Activated CD4-positive, alpha-beta T cell treated with anti-CD3 and anti-CD28 coated beads, Interleukin-2, amount 10 ng/mL, durations not matched to agents 7 days and 5 days (primary cell): ENCODE measurements around the gene GPSM1. TPM values are rescaled to one million over a fixed set of nuclear protein-coding genes. Genes with fewer than 3 reads are reported as not detected.

Experiments
- CTCF ChIA-PET: fragments of 350-600 bp; sonication (Branson Sonifier 250); formaldehyde crosslinking; loops from one replicate; lab custom pipeline; 2021; ENCODE audit warnings: antibody characterized with exemption; lab: Charles Lee
- POLR2A ChIA-PET: fragments of 350-600 bp; sonication (Branson Sonifier 250); formaldehyde crosslinking; loops from one replicate; lab custom pipeline; 2021; ENCODE audit warnings: antibody characterized with exemption; lab: Charles Lee
- DNase-seq: peaks from one replicate; pipeline ENCODE4 v3.0.0-alpha.2; 2020
- H3K27ac Mint-ChIP-seq: one replicate; pipeline ENCODE4 v1.8.0; 2021; ENCODE audit warnings: mild to moderate bottlenecking, moderate library complexity, mixed read lengths
- H3K27me3 Mint-ChIP-seq: one replicate; pipeline ENCODE4 v1.8.0; 2021; ENCODE audit warnings: mixed read lengths
- H3K36me3 Mint-ChIP-seq: one replicate; pipeline ENCODE4 v1.8.0; 2021; ENCODE audit warnings: low read depth, mixed read lengths
- H3K4me1 Mint-ChIP-seq: one replicate; pipeline ENCODE4 v1.8.0; 2021; ENCODE audit warnings: mixed read lengths
- H3K4me3 Mint-ChIP-seq: one replicate; pipeline ENCODE4 v1.8.0; 2021; ENCODE audit warnings: mild to moderate bottlenecking, moderate library complexity, mixed read lengths
- H3K9me3 Mint-ChIP-seq: one replicate; pipeline ENCODE4 v1.8.0; 2021; ENCODE audit warnings: mixed read lengths
- total RNA-seq, 2 experiments: library from RNA; stranded (reverse); gene quantifications; one replicate each; pipeline ENCODE4 v1.2.3, GENCODE V29; 2021

Gene GPSM1
- total RNA-seq, 2 experiments from 2014 or later: 2.7 to 2.9 TPM

DNA sequence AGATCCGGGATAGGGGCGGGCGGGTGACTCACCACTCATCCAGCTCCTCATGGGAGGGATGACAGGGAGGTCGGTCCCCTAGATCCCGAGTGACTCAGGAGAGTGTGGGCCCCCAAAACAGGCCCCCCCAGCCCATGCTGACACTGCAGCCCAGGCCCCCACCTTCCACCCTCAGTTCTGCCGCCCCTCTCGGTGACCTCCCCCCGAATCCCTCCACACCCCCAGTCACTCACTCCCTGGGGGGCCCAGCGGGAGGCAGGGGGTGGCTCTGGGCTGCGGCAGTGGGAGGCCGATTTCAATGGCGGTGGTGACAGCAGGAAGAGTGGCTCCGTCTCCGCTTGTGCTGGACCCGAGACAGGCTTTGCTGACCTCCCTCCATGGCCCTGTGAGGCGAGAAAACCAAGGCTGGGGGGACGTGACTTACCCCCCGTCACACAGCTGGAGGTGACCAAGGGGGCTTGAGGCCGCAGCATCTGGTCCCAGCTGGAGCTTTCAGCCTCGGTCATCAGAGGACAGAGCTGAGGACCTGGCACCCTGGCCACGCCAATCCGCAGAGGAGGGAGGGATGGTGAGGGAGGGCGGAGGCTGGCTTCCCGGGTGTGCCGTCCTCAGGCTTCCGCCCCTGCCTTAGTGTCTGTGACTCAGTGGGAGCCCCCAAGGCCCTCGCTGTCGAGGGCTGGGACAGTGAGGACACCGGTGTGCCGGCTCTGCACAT, 9.0 kb downstream of the GPSM1 start:
- Mint-ChIP-seq H3K4me1 (no peaks in the 10 kb centered on the region), H3K36me3 (no peaks in the 10 kb centered on the region), H3K27ac (no peak overlapping the region), H3K27me3 (no peaks in the 10 kb centered on the region), H3K9me3 (no peaks in the 10 kb centered on the region), H3K4me3 (no peak overlapping the region)
- POLR2A ChIA-PET: no interaction called here
- CTCF ChIA-PET: interaction anchor here (1.3 kb wide), 1 partner anchor 27 kb away, joined by 4 read pairs; the partner anchor contains the start of gene DNLZ
- DNase-seq: no peak

DNA sequence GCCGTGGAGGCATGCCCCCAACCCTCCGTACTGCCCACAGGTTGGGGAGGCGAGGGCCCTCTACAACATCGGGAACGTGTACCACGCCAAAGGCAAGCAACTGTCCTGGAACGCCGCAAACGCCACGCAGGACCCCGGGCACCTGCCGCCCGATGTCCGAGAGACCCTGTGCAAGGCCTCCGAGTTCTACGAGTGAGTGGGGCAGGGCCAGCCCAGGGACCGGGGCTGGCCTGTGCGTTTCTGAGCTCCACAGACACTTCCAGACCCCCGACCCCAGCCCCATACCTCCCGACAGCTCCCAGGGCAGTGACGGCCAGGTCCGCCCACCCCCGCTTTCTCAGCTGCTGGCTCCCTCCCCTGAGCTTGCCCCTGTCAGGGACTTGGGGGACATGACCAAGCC, 9.5 kb downstream of the GPSM1 start:
- ChIA-PET CTCF (interaction anchor here (1.3 kb wide), 1 partner anchor 26 kb away, joined by 4 read pairs; the partner anchor contains the start of gene DNLZ), POLR2A (no interaction called here)
- Mint-ChIP-seq H3K27me3 (no peaks in the 10 kb centered on the region), H3K4me3 (no peak overlapping the region), H3K4me1 (no peaks in the 10 kb centered on the region), H3K36me3 (no peaks in the 10 kb centered on the region), H3K27ac (no peak overlapping the region), H3K9me3 (no peaks in the 10 kb centered on the region)
- DNase-seq: no peak

DNA sequence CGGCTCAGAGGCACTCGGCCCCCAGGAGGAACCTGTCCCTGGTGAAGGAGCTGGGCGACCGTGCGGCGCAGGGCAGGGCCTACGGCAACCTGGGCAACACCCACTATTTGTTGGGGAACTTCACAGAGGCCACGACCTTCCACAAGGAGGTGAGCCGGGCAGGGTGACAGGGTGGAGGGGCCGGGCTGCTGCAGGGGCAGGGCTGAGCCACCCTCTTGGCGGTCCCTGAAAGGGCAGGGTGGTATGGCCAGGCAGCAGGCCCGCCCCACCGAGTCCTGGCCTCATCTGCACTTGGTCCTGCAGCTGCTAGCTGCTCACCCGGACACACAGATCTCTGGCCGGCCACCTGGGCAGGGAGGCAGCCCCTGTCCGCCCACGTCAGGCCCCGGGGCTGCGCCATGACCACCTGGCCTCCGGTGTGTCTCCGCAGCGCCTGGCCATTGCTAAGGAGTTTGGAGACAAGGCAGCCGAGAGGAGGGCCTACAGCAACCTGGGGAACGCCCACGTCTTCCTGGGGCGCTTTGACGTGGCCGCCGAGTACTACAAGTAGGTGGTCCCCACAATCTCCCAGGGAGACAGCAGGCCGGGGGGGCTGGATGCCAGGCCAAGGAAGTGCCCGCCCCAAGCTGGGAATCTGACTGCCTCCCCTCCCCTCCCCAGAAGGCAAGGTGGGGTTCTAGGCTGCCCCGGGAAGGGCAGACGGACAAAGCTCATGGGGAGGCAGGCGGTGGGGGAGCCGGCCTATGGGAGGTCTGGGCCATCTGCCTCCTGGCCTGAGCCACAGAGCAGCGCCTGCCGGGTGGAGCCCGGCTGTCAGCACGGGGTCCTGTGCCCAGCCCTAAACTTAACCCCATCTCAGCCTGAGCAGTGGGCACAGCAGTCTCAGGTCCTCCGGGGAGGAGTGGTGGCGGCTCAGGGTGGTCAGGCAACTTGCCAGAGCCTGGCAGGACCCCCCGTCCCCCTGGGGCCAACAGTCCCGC, 10.4 kb downstream of the GPSM1 start:
- DNase-seq: no peak
- Mint-ChIP-seq H3K9me3 (no peaks in the 10 kb centered on the region), H3K27ac (no peak overlapping the region), H3K36me3 (no peaks in the 10 kb centered on the region), H3K4me3 (no peak overlapping the region), H3K4me1 (no peaks in the 10 kb centered on the region), H3K27me3 (no peaks in the 10 kb centered on the region)
- CTCF ChIA-PET: interaction anchor here (1.3 kb wide), 1 partner anchor 26 kb away, joined by 4 read pairs; the partner anchor contains the start of gene DNLZ
- POLR2A ChIA-PET: no interaction called here

DNA sequence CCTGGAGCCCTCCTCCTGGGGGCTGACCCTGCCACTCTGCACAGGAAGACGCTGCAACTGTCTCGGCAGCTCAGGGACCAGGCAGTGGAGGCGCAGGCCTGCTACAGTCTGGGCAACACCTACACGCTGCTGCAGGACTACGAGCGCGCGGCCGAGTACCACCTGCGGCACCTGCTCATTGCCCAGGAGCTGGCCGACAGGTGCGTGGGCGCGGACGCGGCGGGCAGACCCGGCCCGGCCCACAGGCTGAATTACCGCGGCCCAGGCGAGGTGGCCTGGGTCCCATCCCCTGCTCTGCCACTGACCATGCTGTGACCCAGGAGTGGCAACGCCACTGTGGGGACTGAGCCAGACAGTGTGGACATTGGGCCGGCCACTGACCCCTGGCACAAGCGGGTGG, 11.2 kb downstream of the GPSM1 start:
- Mint-ChIP-seq H3K36me3 (no peaks in the 10 kb centered on the region), H3K27me3 (no peaks in the 10 kb centered on the region), H3K4me3 (no peak overlapping the region), H3K4me1 (peaks cover 1% of the 10 kb centered on the region), H3K27ac (no peak overlapping the region), H3K9me3 (no peaks in the 10 kb centered on the region)
- no peak for DNase-seq
- POLR2A ChIA-PET: no interaction called here
- CTCF ChIA-PET: no interaction called here

DNA sequence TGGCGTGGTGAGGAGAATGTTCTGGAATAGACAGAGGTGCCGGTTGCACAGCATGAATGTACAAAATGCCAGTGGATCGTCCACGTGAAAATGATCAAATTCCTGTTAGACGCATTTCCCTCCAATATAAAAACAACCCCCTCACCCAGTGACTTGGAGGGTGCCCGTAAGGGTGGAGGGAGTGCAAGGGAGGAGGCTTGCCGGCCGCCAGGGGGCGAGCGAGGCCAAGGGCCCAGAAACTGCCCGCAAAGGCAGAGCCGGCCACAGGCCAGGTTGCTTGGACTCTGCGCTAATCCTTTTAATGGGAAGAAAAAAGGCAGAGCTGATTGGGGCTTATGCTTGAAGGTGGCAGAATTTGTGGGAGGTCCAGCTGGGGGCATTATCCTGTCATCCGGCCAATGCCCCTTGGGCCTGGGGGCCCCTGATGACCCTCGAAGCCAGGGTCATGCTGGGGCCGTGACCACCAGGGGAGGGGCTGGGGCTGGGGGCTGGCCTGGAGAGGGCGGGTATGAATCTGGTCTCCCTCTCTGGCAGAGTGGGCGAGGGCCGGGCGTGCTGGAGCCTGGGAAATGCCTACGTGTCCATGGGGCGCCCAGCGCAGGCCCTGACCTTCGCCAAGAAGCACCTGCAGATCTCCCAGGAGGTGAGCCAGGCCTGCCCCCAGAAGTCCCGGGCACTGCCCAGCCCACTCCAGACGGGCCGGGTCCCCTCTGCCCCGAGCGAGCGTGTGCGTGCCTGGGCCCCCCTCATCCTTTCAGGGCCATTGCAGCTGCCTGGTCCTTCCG, 12.0 kb downstream of the GPSM1 start:
- Mint-ChIP-seq H3K36me3 (no peaks in the 10 kb centered on the region), H3K27ac (no peak overlapping the region), H3K4me3 (no peak overlapping the region), H3K27me3 (no peaks in the 10 kb centered on the region), H3K4me1 (peaks cover 1% of the 10 kb centered on the region), H3K9me3 (no peaks in the 10 kb centered on the region)
- peak; percentile 24 for DNase-seq
- ChIA-PET CTCF (interaction anchor here (0.6 to 2.5 kb wide), 3 partner anchors 24 to 123 kb away, joined by 3 to 6 read pairs (median 3); partner anchors contain the start of gene DNLZ), POLR2A (no interaction called here)

DNA sequence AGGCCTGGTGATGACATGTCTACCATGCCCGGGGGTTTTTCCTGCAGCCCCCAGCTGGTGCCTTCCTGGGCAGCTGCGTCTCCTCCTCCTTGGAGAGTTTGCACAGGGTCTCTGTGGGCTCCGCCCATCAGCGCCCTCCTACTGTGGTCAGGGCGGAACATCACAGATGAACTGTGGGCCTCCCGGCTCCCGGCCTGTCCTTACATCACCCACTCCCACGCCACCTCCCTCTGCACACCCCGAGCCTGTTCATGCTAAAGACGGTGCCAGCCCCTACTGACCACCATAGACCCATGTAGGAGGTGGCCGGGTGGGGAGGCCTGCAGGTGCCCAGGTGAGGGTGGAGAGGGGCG, 12.6 kb downstream of the GPSM1 start:
- no peak overlapping the region for H3K27ac Mint-ChIP-seq
- no peaks in the 10 kb centered on the region for H3K27me3 Mint-ChIP-seq
- no peak for DNase-seq
- H3K9me3 Mint-ChIP-seq: no peaks in the 10 kb centered on the region
- no peaks in the 10 kb centered on the region for H3K36me3 Mint-ChIP-seq
- CTCF ChIA-PET: interaction anchor here (0.6 to 2.5 kb wide), 3 partner anchors 23 to 124 kb away, joined by 3 to 6 read pairs (median 3); partner anchors contain the start of gene DNLZ
- H3K4me3 Mint-ChIP-seq: no peak overlapping the region
- POLR2A ChIA-PET: no interaction called here
- H3K4me1 Mint-ChIP-seq: peaks cover 1% of the 10 kb centered on the region

DNA sequence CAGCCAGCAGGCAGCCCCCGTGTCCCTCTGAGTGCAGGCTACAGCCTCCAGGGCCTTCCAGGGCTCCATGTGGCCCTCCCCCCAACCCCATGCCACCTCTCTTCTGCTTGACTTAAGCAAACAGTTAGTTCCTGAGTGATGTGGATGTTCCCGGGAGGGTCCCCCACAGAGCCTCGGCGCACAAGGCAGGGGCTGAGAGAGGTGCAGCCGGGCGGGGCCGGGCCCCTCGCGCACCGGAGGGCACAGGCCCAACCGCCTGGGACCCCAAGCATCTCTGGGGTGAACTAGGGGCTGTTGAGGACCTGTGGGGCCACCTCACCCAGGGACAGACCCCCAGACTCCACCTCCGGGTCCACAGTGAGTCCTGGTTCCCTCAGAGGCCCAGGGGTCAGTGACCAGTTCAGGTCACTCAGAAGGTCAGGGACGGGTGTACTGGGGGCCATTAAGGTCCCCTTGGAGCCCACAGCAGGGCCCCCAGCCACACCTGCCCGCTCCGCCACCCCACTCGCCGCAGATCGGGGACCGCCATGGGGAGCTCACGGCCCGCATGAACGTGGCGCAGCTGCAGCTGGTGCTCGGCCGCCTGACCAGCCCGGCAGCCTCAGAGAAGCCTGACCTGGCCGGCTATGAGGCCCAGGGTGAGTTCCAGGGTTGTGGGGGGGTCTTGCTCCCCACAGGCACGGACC, 13.2 kb downstream of the GPSM1 start:
- Mint-ChIP-seq H3K27ac (no peak overlapping the region), H3K9me3 (no peaks in the 10 kb centered on the region), H3K4me1 (peaks cover 1% of the 10 kb centered on the region), H3K36me3 (no peaks in the 10 kb centered on the region), H3K4me3 (no peak overlapping the region), H3K27me3 (no peaks in the 10 kb centered on the region)
- ChIA-PET POLR2A (no interaction called here), CTCF (interaction anchor here (1.6 to 2.5 kb wide), 2 partner anchors 23 to 124 kb away, joined by 3 to 6 read pairs; partner anchors contain the start of gene DNLZ)
- DNase-seq: no peak

DNA sequence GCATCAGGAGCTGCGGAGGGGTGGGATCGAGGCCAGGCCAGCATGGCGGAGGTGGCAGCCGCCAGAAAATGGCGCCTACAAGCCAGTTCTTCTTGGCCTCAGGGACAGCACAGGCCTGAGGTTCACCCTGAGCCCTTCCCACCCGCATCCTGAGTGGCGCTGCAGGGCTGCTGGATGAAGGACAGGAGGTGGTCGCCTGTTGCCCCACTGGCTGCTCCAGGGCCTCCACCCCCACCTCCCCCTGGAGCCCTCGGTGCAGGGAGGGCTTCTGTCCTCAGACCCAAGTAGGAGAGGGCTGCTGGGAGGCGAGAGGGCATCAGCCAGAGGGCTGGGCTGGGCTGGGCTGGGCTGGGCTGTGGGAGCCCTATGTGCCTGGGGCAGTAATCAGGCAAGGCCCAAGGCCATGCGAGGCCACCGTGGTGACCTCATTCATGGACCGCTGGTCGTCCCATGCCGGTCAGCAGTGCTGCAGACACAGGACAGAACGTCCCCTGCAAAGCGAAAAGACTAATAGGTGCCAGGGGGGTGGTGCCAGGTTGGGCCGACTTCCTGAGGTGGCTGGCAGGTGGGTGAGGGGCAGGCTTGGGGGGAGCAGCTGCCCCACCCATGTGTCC, 13.8 kb downstream of the GPSM1 start:
- ChIA-PET POLR2A (no interaction called here), CTCF (interaction anchor here (1.6 to 2.5 kb wide), 2 partner anchors 22 to 125 kb away, joined by 3 to 6 read pairs; partner anchors contain the start of gene DNLZ)
- Mint-ChIP-seq H3K36me3 (no peaks in the 10 kb centered on the region), H3K27me3 (no peaks in the 10 kb centered on the region), H3K4me1 (peaks cover 1% of the 10 kb centered on the region), H3K4me3 (no peak overlapping the region), H3K9me3 (no peaks in the 10 kb centered on the region), H3K27ac (no peak overlapping the region)
- DNase-seq: no peak

DNA sequence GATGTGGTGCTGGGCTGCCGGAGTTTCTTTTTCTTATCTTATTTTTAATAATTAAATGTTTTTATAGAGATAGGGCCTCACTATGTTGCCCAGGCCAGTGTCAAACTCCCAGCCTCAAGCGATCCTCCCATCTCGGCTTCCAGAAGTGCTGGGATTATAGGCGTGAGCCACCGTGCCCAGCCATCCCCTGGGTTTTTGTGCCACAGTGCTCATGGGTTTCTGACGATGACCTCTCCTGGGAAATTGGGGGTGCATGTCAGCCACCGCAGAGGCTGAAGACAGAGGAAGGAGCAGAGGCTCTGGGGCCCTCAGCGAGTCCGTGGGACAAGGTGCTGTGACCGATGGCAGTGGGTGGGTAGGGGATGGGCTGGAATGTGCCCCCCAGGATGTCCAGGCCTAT, 14.4 kb downstream of the GPSM1 start:
- no peak overlapping the region for H3K4me3 Mint-ChIP-seq
- CTCF ChIA-PET: no interaction called here
- peaks cover 1% of the 10 kb centered on the region for H3K4me1 Mint-ChIP-seq
- no peaks in the 10 kb centered on the region for H3K36me3 Mint-ChIP-seq
- H3K27ac Mint-ChIP-seq: no peak overlapping the region
- H3K27me3 Mint-ChIP-seq: no peaks in the 10 kb centered on the region
- no peak for DNase-seq
- POLR2A ChIA-PET: no interaction called here
- no peaks in the 10 kb centered on the region for H3K9me3 Mint-ChIP-seq

DNA sequence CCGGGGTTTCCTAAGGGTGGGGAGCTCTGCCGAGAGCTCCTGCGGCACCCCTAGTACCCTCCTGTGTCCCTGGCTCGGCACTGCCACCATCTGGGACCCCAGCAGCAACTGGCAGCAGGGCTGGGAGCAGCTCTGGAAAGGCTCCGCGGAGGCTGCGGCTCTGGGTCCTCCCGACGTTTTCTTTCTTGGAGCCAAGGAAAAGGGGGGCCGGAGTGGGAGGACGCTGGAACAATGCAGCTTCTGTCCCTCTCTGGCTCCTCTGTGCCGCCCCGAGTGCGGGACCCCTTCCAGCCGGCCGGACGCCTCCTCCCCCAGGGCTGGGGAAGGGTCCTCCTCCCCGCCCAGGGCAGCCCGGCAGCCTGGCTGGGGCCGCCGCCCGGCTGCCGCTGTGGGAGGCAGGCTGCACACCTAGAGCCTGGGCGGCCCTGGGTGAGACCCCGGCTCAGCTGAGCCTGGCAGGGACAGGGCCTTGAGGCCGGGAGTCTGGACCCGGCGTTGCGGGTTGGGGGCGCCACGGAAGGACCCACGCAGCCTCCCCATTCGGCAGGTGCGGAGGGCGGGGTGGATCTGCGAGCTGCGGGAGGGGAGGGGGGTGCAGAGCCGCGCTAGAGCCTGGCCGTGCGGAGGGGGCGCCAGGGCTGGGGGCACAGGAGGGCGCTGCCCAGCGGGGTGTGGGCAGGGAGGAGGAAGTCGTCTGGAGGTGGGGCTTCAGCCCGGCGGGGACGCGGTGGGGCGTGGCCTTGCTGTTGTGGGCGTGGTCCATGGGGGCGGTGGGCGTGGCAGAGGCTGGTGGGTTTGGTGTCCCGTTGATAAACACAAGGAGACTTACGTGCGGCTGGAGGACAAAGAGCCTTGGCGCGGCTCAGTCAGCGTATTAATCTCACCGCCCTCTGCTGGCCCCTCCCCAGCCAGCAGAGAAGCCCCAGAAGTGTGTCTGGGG, 15.1 kb downstream of the GPSM1 start:
- no peaks in the 10 kb centered on the region for H3K36me3 Mint-ChIP-seq

More for the DNA sequence above, 15.1 kb downstream of the GPSM1 start:
- Mint-ChIP-seq H3K27ac (no peak overlapping the region), H3K9me3 (no peaks in the 10 kb centered on the region), H3K27me3 (no peaks in the 10 kb centered on the region), H3K4me1 (peaks cover 1% of the 10 kb centered on the region), H3K4me3 (no peak overlapping the region)
- POLR2A ChIA-PET: no interaction called here
- DNase-seq: peak; percentile 61
- CTCF ChIA-PET: no interaction called here
